ENCODE measurements around the gene ANXA5. TPM values are rescaled to one million over a fixed set of nuclear protein-coding genes. Genes with fewer than 3 reads are reported as not detected.

Gene ANXA5
- total RNA-seq, 1 experiment from 2014 or later: 222 TPM

DNA sequence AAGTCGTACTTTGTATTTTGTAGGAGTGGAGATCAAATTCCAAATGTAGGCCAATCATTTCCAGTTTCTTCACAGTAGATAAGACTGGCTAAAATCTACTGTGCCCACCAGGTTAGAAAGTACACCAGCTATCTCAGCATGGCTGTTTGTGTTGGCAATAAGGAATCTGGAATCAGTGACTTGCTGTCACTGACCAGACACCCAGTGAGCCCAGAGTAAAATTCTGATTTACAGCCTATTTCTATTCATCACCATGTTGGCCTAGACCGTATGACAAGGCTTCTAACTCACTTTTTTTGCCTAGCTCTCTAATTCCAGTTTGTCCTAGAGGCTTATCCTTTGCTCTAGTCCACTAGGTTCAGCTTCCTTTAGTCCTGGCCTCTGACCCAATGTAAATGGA, 42.8 kb upstream of the ANXA5 start:
- DNase-seq (ENCODE audit: low read depth, low spot score): no peak
- H3K27me3 ChIP-seq (ENCODE audit: control insufficient read depth, insufficient read depth, low read length): no peaks in the 10 kb centered on the region
- no peaks in the 10 kb centered on the region for H3K36me3 ChIP-seq (ENCODE audit: control insufficient read depth, insufficient read depth, low read length)
- H3K9me3 ChIP-seq (ENCODE audit: control insufficient read depth, insufficient read depth, low read depth, low read length): no peaks in the 10 kb centered on the region
- in situ Hi-C loops (cut with HindIII; ENCODE audit: low pct_unique_long_range_greater_than_20kb, low sequenced_read_pairs): no loop called here
- CTCF ChIA-PET: no interaction called here
- ATAC-seq: no peak
- no peaks in the 10 kb centered on the region for H3K4me1 ChIP-seq (ENCODE audit: control insufficient read depth, insufficient read depth, low read length)
- TF ChIP-seq POLR2AphosphoS5 (IDR thresholded peaks at IDR 0.05; ENCODE audit: low read depth, low read length) (no peak), SIN3A (IDR thresholded peaks at IDR 0.05; ENCODE audit: borderline replicate concordance, insufficient read depth, low read depth, low read length) (no peak), CTCF (IDR thresholded peaks at IDR 0.05) (no peak), TCF7L2 (IDR thresholded peaks at IDR 0.05; ENCODE audit: low read depth, low read length) (no peak)
- TF ChIP-seq, protein P1, sequence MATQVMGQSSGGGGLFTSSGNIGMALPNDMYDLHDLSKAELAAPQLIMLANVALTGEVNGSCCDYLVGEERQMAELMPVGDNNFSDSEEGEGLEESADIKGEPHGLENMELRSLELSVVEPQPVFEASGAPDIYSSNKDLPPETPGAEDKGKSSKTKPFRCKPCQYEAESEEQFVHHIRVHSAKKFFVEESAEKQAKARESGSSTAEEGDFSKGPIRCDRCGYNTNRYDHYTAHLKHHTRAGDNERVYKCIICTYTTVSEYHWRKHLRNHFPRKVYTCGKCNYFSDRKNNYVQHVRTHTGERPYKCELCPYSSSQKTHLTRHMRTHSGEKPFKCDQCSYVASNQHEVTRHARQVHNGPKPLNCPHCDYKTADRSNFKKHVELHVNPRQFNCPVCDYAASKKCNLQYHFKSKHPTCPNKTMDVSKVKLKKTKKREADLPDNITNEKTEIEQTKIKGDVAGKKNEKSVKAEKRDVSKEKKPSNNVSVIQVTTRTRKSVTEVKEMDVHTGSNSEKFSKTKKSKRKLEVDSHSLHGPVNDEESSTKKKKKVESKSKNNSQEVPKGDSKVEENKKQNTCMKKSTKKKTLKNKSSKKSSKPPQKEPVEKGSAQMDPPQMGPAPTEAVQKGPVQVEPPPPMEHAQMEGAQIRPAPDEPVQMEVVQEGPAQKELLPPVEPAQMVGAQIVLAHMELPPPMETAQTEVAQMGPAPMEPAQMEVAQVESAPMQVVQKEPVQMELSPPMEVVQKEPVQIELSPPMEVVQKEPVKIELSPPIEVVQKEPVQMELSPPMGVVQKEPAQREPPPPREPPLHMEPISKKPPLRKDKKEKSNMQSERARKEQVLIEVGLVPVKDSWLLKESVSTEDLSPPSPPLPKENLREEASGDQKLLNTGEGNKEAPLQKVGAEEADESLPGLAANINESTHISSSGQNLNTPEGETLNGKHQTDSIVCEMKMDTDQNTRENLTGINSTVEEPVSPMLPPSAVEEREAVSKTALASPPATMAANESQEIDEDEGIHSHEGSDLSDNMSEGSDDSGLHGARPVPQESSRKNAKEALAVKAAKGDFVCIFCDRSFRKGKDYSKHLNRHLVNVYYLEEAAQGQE (IDR thresholded peaks at IDR 0.05; ENCODE audit: insufficient read depth in 1 of 2, low read depth in 2 of 2, low read length in 1 of 2): no peak
- H3K4me3 ChIP-seq (ENCODE audit: low read depth in 2 of 2, low read length in 2 of 2): no peak overlapping the region
- no peak overlapping the region for H3K27ac ChIP-seq (ENCODE audit: low read length)
- intact Hi-C loops (cut with micrococcal nuclease; ENCODE audit: unreplicated experiment): loop anchor here (5.0 kb wide), 2 partner anchors 367 to 547 kb away; no protein-coding TSS in a partner anchor
- BruUV-seq (replicated peaks): no TSS peak
- POLR2A ChIA-PET: no interaction called here

DNA sequence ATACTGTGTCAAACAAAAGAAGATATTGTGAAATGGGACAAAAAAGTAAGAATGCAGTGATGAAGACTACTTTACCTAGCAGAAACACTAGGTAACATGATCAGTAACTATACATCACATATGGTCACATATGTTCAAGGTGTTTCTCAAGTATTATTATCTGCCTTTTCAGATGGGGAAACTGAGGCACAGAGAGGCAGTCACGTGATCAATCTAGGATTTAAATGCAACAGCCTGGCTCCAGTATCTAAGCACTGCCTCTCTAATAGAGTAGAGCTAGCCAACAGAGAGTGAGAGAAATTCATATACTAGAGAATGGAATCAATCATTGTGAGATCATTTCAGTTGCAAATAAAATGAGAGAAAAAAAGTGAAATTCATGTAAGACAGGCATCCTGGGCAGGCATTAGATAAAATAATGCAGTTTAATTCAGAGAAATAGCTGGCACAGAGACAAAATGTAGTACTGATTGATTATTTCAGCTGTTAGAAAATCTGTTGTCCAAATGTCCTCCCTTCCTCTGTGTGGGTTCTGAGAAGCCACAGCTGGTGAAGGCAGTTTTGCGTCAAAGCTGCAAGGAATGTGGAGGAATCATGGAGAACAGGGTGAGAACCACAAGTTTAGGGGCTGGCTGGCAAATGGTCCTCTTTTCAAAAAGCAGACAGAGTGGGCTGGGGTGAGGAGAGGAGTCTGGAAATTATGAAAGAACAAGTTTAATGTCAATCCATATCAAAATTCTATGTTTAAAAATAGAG, 42.2 kb upstream of the ANXA5 start:
- intact Hi-C loops (cut with micrococcal nuclease; ENCODE audit: unreplicated experiment) (loop anchor here (5.0 kb wide), 2 partner anchors 367 to 547 kb away; no protein-coding TSS in a partner anchor), in situ Hi-C loops (cut with HindIII; ENCODE audit: low pct_unique_long_range_greater_than_20kb, low sequenced_read_pairs) (no loop called here)
- Histone ChIP-seq H3K27me3 (ENCODE audit: control insufficient read depth, insufficient read depth, low read length) (no peaks in the 10 kb centered on the region), H3K9me3 (ENCODE audit: control insufficient read depth, insufficient read depth, low read depth, low read length) (no peaks in the 10 kb centered on the region), H3K4me1 (ENCODE audit: control insufficient read depth, insufficient read depth, low read length) (no peaks in the 10 kb centered on the region), H3K27ac (ENCODE audit: low read length) (no peak overlapping the region), H3K36me3 (ENCODE audit: control insufficient read depth, insufficient read depth, low read length) (no peaks in the 10 kb centered on the region), H3K4me3 (ENCODE audit: low read depth in 2 of 2, low read length in 2 of 2) (no peak overlapping the region)
- no TSS peak for BruUV-seq (replicated peaks)
- TF ChIP-seq CTCF (IDR thresholded peaks at IDR 0.05) (no peak), TCF7L2 (IDR thresholded peaks at IDR 0.05; ENCODE audit: low read depth, low read length) (no peak), POLR2AphosphoS5 (IDR thresholded peaks at IDR 0.05; ENCODE audit: low read depth, low read length) (no peak), SIN3A (IDR thresholded peaks at IDR 0.05; ENCODE audit: borderline replicate concordance, insufficient read depth, low read depth, low read length) (no peak)
- TF ChIP-seq, protein P1 (IDR thresholded peaks at IDR 0.05; ENCODE audit: insufficient read depth in 1 of 2, low read depth in 2 of 2, low read length in 1 of 2): no peak
- ChIA-PET POLR2A (no interaction called here), CTCF (no interaction called here)
- ATAC-seq: no peak
- no peak for DNase-seq (ENCODE audit: low read depth, low spot score)
